MM.1S (cell line): ENCODE measurements around the gene MEX3C.

ENCODE experiments used
- DNase-seq: peaks from one replicate; pipeline ENCODE4 v3.0.0-alpha.2; 2015
- H2AFZ ChIP-seq: fragments of 300-600 bp; sonication (generic); 2 replicates; pipeline ENCODE4 v1.6.0; 2016; ENCODE audit warnings: antibody characterized with exemption, low read length
- H3F3A ChIP-seq: fragments of 300-600 bp; sonication (generic); 2 replicates; pipeline ENCODE4 v1.6.1; 2016; ENCODE audit warnings: mild to moderate bottlenecking, antibody characterized with exemption, low read length, moderate library complexity, mixed read lengths; ENCODE audit not compliant: insufficient read depth
- H3K27ac ChIP-seq: fragments of 300-600 bp; sonication (generic); 2 replicates; pipeline ENCODE4 v1.5.1; 2016; ENCODE audit warnings: mild to moderate bottlenecking, low read length
- H3K27me3 ChIP-seq: fragments of 300-600 bp; sonication (generic); replicated peaks from 2 replicates; pipeline ENCODE4 v1.6.0; 2016; ENCODE audit warnings: low read length; ENCODE audit not compliant: insufficient read depth
- H3K36me3 ChIP-seq: fragments of 300-600 bp; sonication (generic); replicated peaks from 2 replicates; pipeline ENCODE4 v1.6.1; 2016; ENCODE audit warnings: mild to moderate bottlenecking, low read length, mixed read lengths; ENCODE audit not compliant: insufficient read depth
- H3K4me1 ChIP-seq: fragments of 300-600 bp; sonication (generic); 2 replicates; pipeline ENCODE4 v1.6.1; 2016; ENCODE audit warnings: low read length, mixed read lengths
- H3K4me2 ChIP-seq: fragments of 300-600 bp; sonication (generic); 2 replicates; pipeline ENCODE4 v1.6.0; 2016; ENCODE audit warnings: low read depth, low read length
- H3K4me3 ChIP-seq: fragments of 300-600 bp; sonication (generic); 2 replicates; pipeline ENCODE4 v1.5.1; 2016; ENCODE audit warnings: low read length, mixed read lengths
- H3K79me2 ChIP-seq: fragments of 300-600 bp; sonication (generic); 2 replicates; pipeline ENCODE4 v1.6.1; 2016; ENCODE audit warnings: mixed run types, low read length, mixed read lengths
- H3K9ac ChIP-seq: fragments of 300-600 bp; sonication (generic); 2 replicates; pipeline ENCODE4 v1.6.1; 2016; ENCODE audit warnings: low read length, mixed read lengths
- H3K9me2 ChIP-seq: fragments of 300-600 bp; sonication (generic); replicated peaks from 2 replicates; pipeline ENCODE4 v1.6.1; 2016; ENCODE audit warnings: mild to moderate bottlenecking, low read length, mixed read lengths; ENCODE audit not compliant: insufficient read depth
- H3K9me3 ChIP-seq: fragments of 300-600 bp; sonication (generic); replicated peaks from 2 replicates; pipeline ENCODE4 v1.6.1; 2016; ENCODE audit warnings: mild to moderate bottlenecking, low read length, mixed read lengths; ENCODE audit not compliant: insufficient read depth
- H4K20me1 ChIP-seq: fragments of 300-600 bp; sonication (generic); 2 replicates; pipeline ENCODE4 v1.6.1; 2016; ENCODE audit warnings: mild to moderate bottlenecking, low read length, moderate library complexity, mixed read lengths; ENCODE audit not compliant: insufficient read depth
- CTCF ChIP-seq: fragments of 300-600 bp; sonication (generic); IDR thresholded peaks from 2 replicates; pipeline ENCODE4 v1.5.1; 2016; ENCODE audit warnings: antibody characterized with exemption, low read length, mixed read lengths
- EZH2 ChIP-seq: fragments of 300-600 bp; sonication (generic); optimal IDR thresholded peaks from 2 replicates; pipeline ENCODE3; 2017; ENCODE audit warnings: low read depth, mild to moderate bottlenecking, antibody characterized with exemption, low read length, mixed read lengths
- EZH2phosphoT487 ChIP-seq: fragments of 300-600 bp; sonication (generic); IDR thresholded peaks from 2 replicates; pipeline ENCODE4 v1.6.1; 2018; ENCODE audit warnings: antibody characterized with exemption, low read length

Gene MEX3C

GRCh38 chr18:51196118-51196810, 1.2 kb downstream of the MEX3C start:
- no peak for TF ChIP-seq EZH2
- H3F3A ChIP-seq = peaks cover 17% of the 10 kb centered on the region
- H3K36me3 ChIP-seq = no peaks in the 10 kb centered on the region
- peak; percentile 35 for DNase-seq
- H3K9me3 ChIP-seq = no peaks in the 10 kb centered on the region
- H3K4me3 ChIP-seq = peak overlapping the region; percentile 99
- H3K9me2 ChIP-seq = no peaks in the 10 kb centered on the region
- H3K4me2 ChIP-seq = peak overlapping the region; percentile 83
- H4K20me1 ChIP-seq = peaks cover 9% of the 10 kb centered on the region; the same call in 1 of the 2 replicates
- H3K27me3 ChIP-seq = no peaks in the 10 kb centered on the region
- H3K27ac ChIP-seq = peak overlapping the region; percentile 85
- peaks cover 23% of the 10 kb centered on the region for H3K4me1 ChIP-seq
- peaks cover 56% of the 10 kb centered on the region for H3K79me2 ChIP-seq
- H2AFZ ChIP-seq = no peak overlapping the region
- peak overlapping the region; percentile 97 for H3K9ac ChIP-seq

DNA sequence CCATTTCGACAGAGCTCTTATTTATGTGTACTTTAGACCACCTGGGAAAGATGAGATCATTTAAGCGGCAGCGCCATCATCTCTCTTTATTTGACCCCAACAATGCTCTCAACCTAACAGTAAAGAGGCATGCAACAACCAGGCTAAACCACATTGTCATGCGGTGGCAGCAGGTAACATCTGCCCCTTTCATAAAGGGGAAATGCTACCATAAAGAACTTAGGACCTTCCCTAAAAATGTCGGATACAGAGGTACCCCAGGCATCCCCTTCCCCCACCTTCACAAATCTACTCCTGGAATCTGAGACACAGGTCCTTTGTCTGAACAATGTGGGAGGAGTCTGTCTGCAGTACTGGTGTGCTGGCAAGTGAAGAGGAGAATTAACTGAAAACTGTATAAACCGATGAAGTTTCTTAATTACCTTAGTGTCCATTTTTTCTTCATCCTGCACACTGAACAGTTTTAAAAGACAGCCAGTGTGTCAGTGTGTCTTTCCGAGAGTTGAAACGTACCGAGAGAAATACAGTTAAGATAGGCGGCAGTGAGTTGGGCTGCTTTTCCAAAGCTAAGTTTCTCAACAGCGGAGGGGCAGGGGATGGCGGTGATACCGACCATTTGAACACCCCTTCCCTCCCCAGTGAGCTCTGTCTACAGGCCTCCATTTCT, 1.9 kb downstream of the MEX3C start:
- Histone ChIP-seq H3K4me3 (peak overlapping the region; percentile 99), H3K4me2 (peak overlapping the region; percentile 83), H3K36me3 (no peaks in the 10 kb centered on the region), H3F3A (peaks cover 17% of the 10 kb centered on the region), H3K4me1 (peaks cover 30% of the 10 kb centered on the region), H2AFZ (no peak overlapping the region), H3K79me2 (peaks cover 63% of the 10 kb centered on the region), H3K9ac (peak overlapping the region; percentile 97), H3K9me3 (no peaks in the 10 kb centered on the region), H3K9me2 (no peaks in the 10 kb centered on the region), H4K20me1 (peaks cover 11% of the 10 kb centered on the region; the same call in 1 of the 2 replicates), H3K27ac (peak overlapping the region; percentile 85), H3K27me3 (no peaks in the 10 kb centered on the region)
- TF ChIP-seq EZH2 (no peak), EZH2phosphoT487 (no peak), CTCF (no peak)
- DNase-seq = peak; percentile 69

DNA sequence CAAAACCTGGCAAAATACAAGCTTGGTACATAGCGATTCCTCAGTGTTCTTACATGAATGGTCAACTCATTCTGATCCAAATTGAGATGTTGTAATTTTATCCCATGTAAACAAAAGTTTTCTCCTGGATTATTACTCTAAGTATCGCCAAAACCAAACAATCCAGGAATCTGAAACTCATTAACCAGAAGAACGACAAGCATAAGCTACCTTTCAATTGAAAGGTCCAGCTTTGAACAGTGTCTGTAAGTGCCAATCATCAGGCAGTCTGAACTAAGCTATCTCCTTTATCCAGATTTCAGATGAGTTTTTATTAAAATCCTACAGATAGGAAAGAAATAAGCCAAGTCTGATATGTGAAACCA, 2.4 kb downstream of the MEX3C start:
- H3K36me3 ChIP-seq = no peaks in the 10 kb centered on the region; the same call in 1 of the 2 replicates
- peaks cover 17% of the 10 kb centered on the region for H3F3A ChIP-seq
- no peaks in the 10 kb centered on the region for H3K27me3 ChIP-seq
- peak overlapping the region; percentile 85; the same call in 1 of the 2 replicates for H3K27ac ChIP-seq
- H3K9ac ChIP-seq = peak overlapping the region; percentile 97
- peak overlapping the region; percentile 83 for H3K4me2 ChIP-seq
- peaks cover 16% of the 10 kb centered on the region; the same call in 1 of the 2 replicates for H4K20me1 ChIP-seq
- peak overlapping the region; percentile 99 for H3K4me3 ChIP-seq
- H3K4me1 ChIP-seq = peaks cover 35% of the 10 kb centered on the region
- H3K9me2 ChIP-seq = no peaks in the 10 kb centered on the region
- DNase-seq = no peak
- no peak overlapping the region for H2AFZ ChIP-seq
- no peaks in the 10 kb centered on the region for H3K9me3 ChIP-seq
- H3K79me2 ChIP-seq = peaks cover 68% of the 10 kb centered on the region
- no peak for TF ChIP-seq CTCF
- no peak for TF ChIP-seq EZH2phosphoT487
- TF ChIP-seq EZH2 = no peak

GRCh38 chr18:51194604-51195003, 2.9 kb downstream of the MEX3C start:
- H3K4me2 ChIP-seq = peak overlapping the region; percentile 83
- H2AFZ ChIP-seq = no peak overlapping the region
- H3K9me3 ChIP-seq = no peaks in the 10 kb centered on the region
- peak; percentile 29 for DNase-seq
- no peaks in the 10 kb centered on the region for H3K27me3 ChIP-seq
- H3K4me1 ChIP-seq = peaks cover 37% of the 10 kb centered on the region
- H3F3A ChIP-seq = peaks cover 17% of the 10 kb centered on the region
- H3K79me2 ChIP-seq = peaks cover 72% of the 10 kb centered on the region
- no peaks in the 10 kb centered on the region; the same call in 1 of the 2 replicates for H3K36me3 ChIP-seq
- H3K9ac ChIP-seq = peak overlapping the region; percentile 97
- TF ChIP-seq EZH2phosphoT487 (no peak), CTCF (no peak), EZH2 (no peak)
- peak overlapping the region; percentile 99 for H3K4me3 ChIP-seq
- no peaks in the 10 kb centered on the region for H3K9me2 ChIP-seq
- H4K20me1 ChIP-seq = peaks cover 16% of the 10 kb centered on the region; the same call in 1 of the 2 replicates
- H3K27ac ChIP-seq = peak overlapping the region; percentile 85; the same call in 1 of the 2 replicates
